Astrocyte (in vitro differentiated cells and primary cell): ENCODE results near the gene UNC79.

Experiments used
- CTCF ChIP-seq: IDR thresholded peaks from 2 replicates; pipeline ENCODE4 v1.5.1; 2011; ENCODE audit warnings: low read depth, mild to moderate bottlenecking, inconsistent platforms, low read length, moderate library complexity; ENCODE audit not compliant: insufficient read depth
- EZH2 ChIP-seq: IDR thresholded peaks from 2 replicates; pipeline ENCODE4 v1.6.1; 2012; ENCODE audit warnings: mild to moderate bottlenecking, low read length, inconsistent platforms; ENCODE audit not compliant: insufficient read depth

GRCh38 chr14:93745603-93746273, 315.0 kb downstream of the UNC79 start:
- TF ChIP-seq CTCF (no peak), EZH2 (no peak)
